Aorta (tissue), 5 donors: ENCODE measurements around the gene ING3. TPM values are rescaled to one million over a fixed set of nuclear protein-coding genes. Genes with fewer than 3 reads are reported as not detected.
"Not testable (repeated sequence)": the region's sequence is repeated elsewhere in the genome, so short reads cannot be mapped to it uniquely, and the experiment has no call there.

Experiments used
- ATAC-seq: fragments of 200-7000 bp; cut with Tn5 transposase; one replicate; pipeline ENCODE4 v1.9.1; 2022; ENCODE audit warnings: moderate library complexity; ENCODE audit not compliant: low FRiP score
- DNase-seq, 2 donors: peaks; one replicate each; pipeline ENCODE4 v3.0.0-alpha.2; 2020
- H3K27ac ChIP-seq, 2 donors: one replicate each; pipeline ENCODE4 v1.5.1; 2013; ENCODE audit warnings: low read length in 2 of 2, mild to moderate bottlenecking in 2 of 2, moderate library complexity in 2 of 2, control low read depth in 1 of 2, inconsistent platforms in 1 of 2, low read depth in 1 of 2
- H3K27me3 ChIP-seq, 2 donors: one replicate each; pipeline ENCODE4 v1.6.1; 2013; ENCODE audit warnings: control low read depth in 1 of 2, low read length in 1 of 2, mild to moderate bottlenecking in 1 of 2, moderate library complexity in 1 of 2; ENCODE audit not compliant: insufficient read depth in 2 of 2, control insufficient read depth in 1 of 2
- H3K36me3 ChIP-seq, 2 donors: one replicate each; pipeline ENCODE4 v1.6.1; 2013; ENCODE audit warnings: control low read depth in 1 of 2, low read length in 1 of 2, mild to moderate bottlenecking in 1 of 2; ENCODE audit not compliant: insufficient read depth in 2 of 2, control insufficient read depth in 1 of 2
- H3K4me1 ChIP-seq, 2 donors: one replicate each; pipeline ENCODE4 v1.6.1; 2013; ENCODE audit warnings: low read length in 2 of 2, control low read depth in 1 of 2, mild to moderate bottlenecking in 1 of 2, moderate library complexity in 1 of 2; ENCODE audit not compliant: insufficient read depth in 2 of 2, control insufficient read depth in 1 of 2
- H3K4me3 ChIP-seq, 2 donors: one replicate each; pipeline ENCODE4 v1.5.1; 2013; ENCODE audit warnings: low read length in 2 of 2, control low read depth in 1 of 2, mild to moderate bottlenecking in 1 of 2
- H3K9me3 ChIP-seq: one replicate; pipeline ENCODE4 v1.6.1; 2013; ENCODE audit warnings: mild to moderate bottlenecking, low read length; ENCODE audit not compliant: control insufficient read depth
- WGBS, 2 donors: extraction: QIAGEN DNeasy Blood & Tissue Kit; methylation state at CpG; one replicate each; pipeline ENCODE4 v1.1.7; 2013; 5-methylcytosine and 5-hydroxymethylcytosine counted together
- intact Hi-C, 2 donors: fragments of 100-400 bp; cut with DNase I; formaldehyde crosslinking; loops; one replicate each; pipeline versions ENCODE4 v1.14.2 to v1.15.0; 2022
- polyA plus RNA-seq, 2 donors: library from polyadenylated mRNA; stranded (reverse); fragments of 200-250 nt; gene quantifications; one replicate each; pipeline ENCODE4 v1.2.3, GENCODE V29; 2013
- total RNA-seq, 2 donors: library from RNA; stranded (reverse); fragmentation: NEBNext Ultra II Directional; extraction: Animal tissue kit (Norgen Biotek cat#: 25700); gene quantifications; one replicate each; pipeline ENCODE4 v1.2.1, GENCODE V29; 2021
- donor health status: healthy with polysubstance abuse.
- donor health status: Bipolar disorder and iron deficiency.
- donor health status: DM: no; HTN: no; CAD: no.
- donor health status: DM: no; HTN: no; CAD: no.
- donor health status: DM: yes; HTN: yes; CAD: no.

ING3 gene
- total and polyA plus RNA-seq, 4 donors: 7.5 to 16.0 (median 15.7) TPM

DNA sequence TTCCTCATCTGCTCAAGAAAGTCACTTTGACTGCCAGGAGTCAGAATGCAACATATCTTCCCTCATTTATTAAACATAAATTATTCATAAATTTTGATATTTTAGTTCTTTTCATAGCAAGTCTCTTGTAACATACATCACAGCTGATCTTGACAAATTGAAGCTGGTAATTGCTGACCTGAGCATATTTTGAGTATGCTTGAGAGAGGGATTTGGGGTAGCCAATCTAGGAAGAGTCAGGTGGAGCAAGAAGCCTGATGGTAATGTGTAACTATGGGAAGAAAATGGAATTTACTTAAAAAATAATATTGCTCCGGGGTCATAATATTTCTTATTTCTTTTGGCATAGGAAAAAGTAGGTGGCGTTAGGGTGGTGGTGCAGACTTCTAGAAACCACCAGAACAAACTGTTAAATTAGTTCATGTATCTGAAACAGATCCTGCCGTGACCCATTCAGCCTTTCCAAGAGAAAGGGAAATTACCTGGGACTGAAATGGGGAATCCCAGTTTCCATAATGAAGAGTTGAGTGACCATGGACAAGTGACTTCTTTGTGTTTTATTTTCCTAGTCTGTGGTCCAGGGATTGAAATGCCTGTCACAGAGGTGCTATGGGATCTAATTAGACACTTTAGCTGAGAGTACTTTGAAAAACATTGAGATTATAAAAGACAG is 50.8 kb downstream of the ING3 start:
- DNase-seq (no peak), ATAC-seq (no peak)
- no peak overlapping the region for H3K4me3 ChIP-seq
- WGBS, 2 donors: 4 to 13% methylated on average over 3 of the region's 3 CpGs
- H3K4me1 ChIP-seq: peaks cover 9 to 23% of the 10 kb centered on the region in 2 donors
- H3K27me3 ChIP-seq: no peaks in the 10 kb centered on the region
- peak overlapping the region; percentile 68 to 86 for H3K27ac ChIP-seq
- intact Hi-C loops: loop anchor here in 1 of 2 donors (5.0 kb wide), 1 partner anchor 71 kb away; no protein-coding TSS in a partner anchor
- H3K9me3 ChIP-seq: no peaks in the 10 kb centered on the region
- no peaks in the 10 kb centered on the region for H3K36me3 ChIP-seq

DNA sequence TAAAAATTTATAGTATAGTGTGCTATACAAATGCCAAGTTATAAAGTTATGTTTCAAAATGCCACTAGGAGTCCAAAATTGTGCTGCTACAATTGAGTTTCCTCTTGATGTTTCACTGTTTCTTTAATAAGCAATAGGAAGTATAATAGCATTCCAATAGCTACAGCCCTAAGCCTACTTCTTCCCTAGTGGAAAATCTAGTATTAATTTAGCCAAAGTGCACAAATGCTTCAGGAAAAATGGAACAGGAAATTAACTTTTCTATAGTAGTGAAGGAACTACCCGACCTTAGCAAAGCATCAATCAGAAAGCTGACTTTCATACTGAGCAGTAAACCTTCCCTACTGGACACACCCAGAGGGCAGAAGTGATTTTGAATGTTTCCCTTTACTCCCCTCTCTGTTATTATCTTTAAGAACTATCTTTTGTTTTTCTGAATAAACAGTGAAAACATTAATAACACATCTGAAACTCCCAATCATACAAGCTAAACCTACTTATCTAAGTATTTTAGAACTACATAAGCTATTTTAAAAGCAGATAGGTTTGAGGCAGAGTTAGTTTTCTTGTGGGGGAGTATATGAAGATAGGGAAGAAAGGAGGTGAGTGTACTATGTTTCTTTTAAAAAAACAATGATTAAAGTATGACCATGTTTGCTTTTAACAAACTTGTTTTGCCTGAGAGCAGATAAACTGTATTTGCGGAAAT is 51.6 kb downstream of the ING3 start:
- no peaks in the 10 kb centered on the region for H3K27me3 ChIP-seq
- DNase-seq: no peak
- H3K9me3 ChIP-seq: no peaks in the 10 kb centered on the region
- H3K4me1 ChIP-seq: peaks cover 7 to 23% of the 10 kb centered on the region in 2 donors
- H3K27ac ChIP-seq: peak overlapping the region; percentile 7 to 44
- ATAC-seq: no peak
- no peaks in the 10 kb centered on the region for H3K36me3 ChIP-seq
- H3K4me3 ChIP-seq: no peak overlapping the region
- intact Hi-C loops: loop anchor here in 1 of 2 donors (5.0 kb wide), 1 partner anchor 70 kb away; no protein-coding TSS in a partner anchor
- 0 to 8% methylated on average over 2 of the region's 2 CpGs for whole genome bisulfite sequencing, 2 donors

GRCh38 chr7:121002757-121003200 is 52.2 kb downstream of the ING3 start:
- peak overlapping the region; percentile 80 to 82 for H3K27ac ChIP-seq
- DNase-seq: no peak
- no peaks in the 10 kb centered on the region for H3K27me3 ChIP-seq
- ATAC-seq: peak; percentile 48
- H3K9me3 ChIP-seq: no peaks in the 10 kb centered on the region
- 9 to 14% methylated on average over 5 of the region's 5 CpGs for WGBS, 2 donors
- peaks cover 7 to 23% of the 10 kb centered on the region in 2 donors for H3K4me1 ChIP-seq
- H3K4me3 ChIP-seq: peak overlapping the region in 1 of 2 donors; percentile 26
- intact Hi-C loops: loop anchor here in 1 of 2 donors (5.0 kb wide), 1 partner anchor 70 kb away; no protein-coding TSS in a partner anchor
- H3K36me3 ChIP-seq: no peaks in the 10 kb centered on the region

DNA sequence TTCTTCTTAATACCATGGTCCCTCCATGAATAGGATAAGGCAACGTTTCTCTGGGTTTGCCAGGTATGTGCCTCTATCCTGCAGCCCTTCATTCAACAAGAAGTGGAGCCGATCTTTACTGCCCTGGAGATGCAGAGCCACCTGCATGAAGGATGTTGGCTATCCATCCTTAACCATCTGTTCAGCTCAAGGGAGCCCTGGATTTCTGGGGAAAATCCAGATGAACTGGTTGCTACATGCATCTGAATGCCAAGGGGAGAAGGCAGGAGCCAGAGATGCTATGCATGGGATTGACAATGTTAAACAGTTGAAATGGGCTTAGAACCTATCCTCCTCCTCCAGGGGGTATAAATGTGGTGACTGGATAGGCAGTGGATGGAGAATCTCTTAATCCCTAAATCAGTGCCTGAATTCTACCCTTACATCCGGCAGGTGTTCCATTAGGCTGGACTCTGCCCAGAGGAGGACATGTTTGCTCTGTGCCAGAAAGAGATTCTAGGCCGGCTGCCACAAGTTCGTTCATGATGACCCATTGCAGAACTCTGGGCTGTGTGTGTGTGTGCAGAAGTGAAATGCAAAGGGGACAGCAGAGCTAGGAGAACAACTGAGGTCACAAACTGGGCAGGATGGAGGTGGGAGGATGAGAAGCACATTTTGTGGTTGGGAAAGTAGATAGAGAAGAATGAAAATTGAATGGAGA is 53.6 kb downstream of the ING3 start:
- no peak for DNase-seq
- Histone ChIP-seq H3K27ac (peak overlapping the region in 1 of 2 donors; percentile 75), H3K4me3 (no peak overlapping the region), H3K4me1 (peaks cover 5 to 23% of the 10 kb centered on the region in 2 donors), H3K36me3 (no peaks in the 10 kb centered on the region), H3K9me3 (no peaks in the 10 kb centered on the region), H3K27me3 (no peaks in the 10 kb centered on the region)
- ATAC-seq: no peak
- intact Hi-C loops: loop anchor here in 1 of 2 donors (5.0 kb wide), 1 partner anchor 68 kb away; no protein-coding TSS in a partner anchor
- 48 to 50% methylated on average over 5 of the region's 5 CpGs for WGBS, 2 donors

DNA sequence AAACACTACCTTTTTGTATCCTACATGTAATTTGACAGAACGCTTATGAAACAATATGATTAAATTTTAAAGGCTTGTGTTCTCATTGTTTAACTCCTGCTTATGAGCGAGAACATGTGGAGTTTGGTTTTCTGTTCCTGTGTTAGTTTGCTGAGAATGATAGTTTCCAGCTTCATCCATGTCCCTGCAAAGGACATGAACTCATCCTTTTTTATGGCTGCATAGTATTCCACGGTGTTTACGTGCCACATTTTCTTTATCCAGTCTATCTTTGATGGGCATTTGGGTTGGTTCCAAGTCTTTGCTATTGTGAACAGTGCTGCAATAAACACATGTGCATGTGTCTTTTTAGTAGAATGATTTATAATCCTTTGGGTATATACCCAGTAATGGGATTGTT is 54.5 kb downstream of the ING3 start:
- WGBS, 2 donors: 94 to 97% methylated on average over 4 of the region's 4 CpGs
- H3K9me3 ChIP-seq, H3K36me3 ChIP-seq, H3K27ac ChIP-seq, H3K27me3 ChIP-seq, H3K4me3 ChIP-seq, ATAC-seq, DNase-seq: not testable (repeated sequence)
- intact Hi-C loops: loop anchor here in 1 of 2 donors (5.0 kb wide), 1 partner anchor 37 kb away; no protein-coding TSS in a partner anchor
- H3K4me1 ChIP-seq: peaks cover 5 to 23% of the 10 kb centered on the region in 2 donors

DNA sequence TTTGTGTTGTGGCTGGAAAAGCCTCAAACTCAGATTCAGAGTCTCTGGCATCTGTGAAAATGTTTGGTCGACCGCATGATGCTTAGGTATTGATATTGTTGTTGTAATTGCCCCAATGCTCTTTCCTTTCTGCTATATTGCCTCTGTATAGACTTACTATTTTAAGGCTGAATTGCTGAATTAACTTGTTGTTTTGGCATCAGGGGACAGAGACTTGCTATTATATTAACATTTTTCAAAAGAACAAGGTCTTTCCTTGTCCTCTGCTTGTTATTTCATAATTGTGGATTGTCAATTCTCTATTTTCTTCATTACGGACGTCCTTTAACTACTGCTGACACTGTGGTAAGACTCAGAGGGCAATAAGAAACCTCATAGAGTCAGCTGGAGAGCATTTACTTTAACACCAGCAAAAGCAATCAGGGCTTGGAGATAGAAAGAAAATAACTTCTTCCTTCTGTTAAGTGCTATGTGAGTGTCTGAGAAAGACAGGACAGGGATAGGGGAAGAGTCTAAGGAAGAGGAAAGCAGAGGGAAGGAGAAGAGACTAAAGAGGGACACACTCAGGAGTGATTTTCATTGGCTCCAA is 55.5 kb downstream of the ING3 start:
- H3K27me3 ChIP-seq: no peaks in the 10 kb centered on the region
- WGBS, 2 donors: 57 to 68% methylated on average over 4 of the region's 4 CpGs
- H3K36me3 ChIP-seq: no peaks in the 10 kb centered on the region
- H3K27ac ChIP-seq: no peak overlapping the region
- no peaks in the 10 kb centered on the region for H3K9me3 ChIP-seq
- DNase-seq: no peak
- intact Hi-C loops: loop anchor here in 1 of 2 donors (5.0 kb wide), 1 partner anchor 36 kb away; no protein-coding TSS in a partner anchor
- no peak for ATAC-seq
- peaks cover 5 to 17% of the 10 kb centered on the region in 2 donors for H3K4me1 ChIP-seq
- no peak overlapping the region for H3K4me3 ChIP-seq

- ATAC-seq: no peak
- DNase-seq: no peak
- no peaks in the 10 kb centered on the region for H3K36me3 ChIP-seq
- H3K9me3 ChIP-seq: no peaks in the 10 kb centered on the region
- WGBS, 2 donors: 75 to 77% methylated on average over 6 of the region's 6 CpGs
- H3K4me3 ChIP-seq: no peak overlapping the region
- no peaks in the 10 kb centered on the region for H3K27me3 ChIP-seq
- H3K4me1 ChIP-seq: peaks cover 5 to 12% of the 10 kb centered on the region in 2 donors
- intact Hi-C loops: loop anchor here in 1 of 2 donors (5.0 kb wide), 1 partner anchor 35 kb away; no protein-coding TSS in a partner anchor
- no peak overlapping the region for H3K27ac ChIP-seq
Measured at GRCh38 chr7:121006711-121007315, 56.2 kb downstream of the ING3 start.

DNA sequence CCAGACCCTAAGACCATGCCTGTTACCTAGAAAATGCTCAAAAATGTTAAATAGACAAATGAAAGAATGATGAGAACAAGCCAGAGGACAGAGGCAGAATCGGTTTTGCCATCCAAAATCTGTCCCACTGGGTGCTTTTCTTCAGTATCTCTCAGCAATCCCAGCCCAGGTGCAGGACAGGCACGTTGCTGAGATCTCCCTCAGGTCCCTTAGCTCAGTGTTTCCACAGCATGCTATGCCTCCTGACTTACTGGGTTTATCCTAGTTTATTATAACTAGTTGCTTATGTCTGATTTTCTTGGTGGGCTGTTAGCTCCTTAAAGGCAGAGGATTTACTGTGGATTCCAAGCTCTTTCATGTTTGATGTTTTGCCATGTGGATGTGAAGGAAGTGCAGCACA is 58.2 kb downstream of the ING3 start:
- ATAC-seq (no peak), DNase-seq (no peak)
- H3K4me1 ChIP-seq: peaks cover 3 to 6% of the 10 kb centered on the region in 2 donors
- no peaks in the 10 kb centered on the region for H3K9me3 ChIP-seq
- no peaks in the 10 kb centered on the region for H3K27me3 ChIP-seq
- H3K36me3 ChIP-seq: no peaks in the 10 kb centered on the region
- 85 to 90% methylated on average over 2 of the region's 2 CpGs for WGBS, 2 donors
- H3K27ac ChIP-seq: no peak overlapping the region
- intact Hi-C loops: loop anchor here in 1 of 2 donors (5.0 kb wide), 1 partner anchor 33 kb away; no protein-coding TSS in a partner anchor
- no peak overlapping the region for H3K4me3 ChIP-seq
